Neutrophil (primary cell): Measurements from ENCODE around the gene KRT33B.

ENCODE experiments used
- H3K27ac ChIP-seq: fragments of 200-600 bp; sonication (generic); 2 replicates; pipeline ENCODE4 v1.5.1; 2016; ENCODE audit warnings: mild to moderate bottlenecking, moderate library complexity
- H3K27me3 ChIP-seq: fragments of 200-600 bp; sonication (generic); 2 replicates; pipeline ENCODE4 v1.6.0; 2016; ENCODE audit warnings: mild to moderate bottlenecking
- H3K36me3 ChIP-seq: fragments of 200-600 bp; sonication (generic); 2 replicates; pipeline ENCODE4 v1.5.1; 2017
- H3K4me1 ChIP-seq, 2 experiments: fragments of 200-600 bp in 1 of 2; sonication (generic) in 1 of 2; 1 replicate in 1 of 2; 2 replicates in 1 of 2; pipeline versions ENCODE4 v1.5.1 to v1.6.1; 2013 to 2016; ENCODE audit warnings: low read depth in 1 of 2, low read length in 1 of 2, mild to moderate bottlenecking in 1 of 2, moderate library complexity in 1 of 2; ENCODE audit not compliant: control insufficient read depth in 1 of 2, insufficient read depth in 1 of 2
- H3K4me3 ChIP-seq, 2 experiments: fragments of 200-600 bp in 1 of 2; sonication (generic) in 1 of 2; 1 replicate in 1 of 2; 2 replicates in 1 of 2; pipeline ENCODE4 v1.5.1; 2013 to 2016; ENCODE audit warnings: low read depth in 1 of 2, low read length in 1 of 2, mild to moderate bottlenecking in 1 of 2, moderate library complexity in 1 of 2
- H3K9me3 ChIP-seq: fragments of 200-600 bp; sonication (generic); 2 replicates; pipeline ENCODE4 v1.5.1; 2016
- TF ChIP-seq, protein P1 (sequence below): fragments of 200-600 bp; sonication (generic); IDR thresholded peaks from 2 replicates; pipeline ENCODE4 v1.5.1; 2016; ENCODE audit warnings: antibody characterized with exemption

KRT33B gene

DNA sequence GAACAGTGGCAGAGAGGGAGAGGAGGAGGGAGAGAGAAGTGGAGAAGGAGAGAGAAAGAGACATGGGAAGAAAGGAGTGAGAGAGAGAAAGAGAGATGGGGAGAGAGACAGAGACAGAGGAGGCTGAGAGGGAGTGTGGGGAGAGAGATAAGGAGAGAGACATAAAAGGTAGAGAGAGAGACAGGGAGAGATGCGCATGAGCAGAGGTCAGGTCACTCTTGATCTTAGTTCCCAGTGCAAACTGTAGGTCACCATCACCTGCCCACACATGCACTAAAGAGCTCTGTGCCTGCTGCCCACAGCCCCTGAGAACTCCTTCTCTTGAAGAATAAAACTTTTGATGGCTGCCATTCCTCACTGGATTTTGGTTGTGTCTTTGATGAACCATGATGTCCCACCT is 33.9 kb downstream of the KRT33B start:
- H3K9me3 ChIP-seq, result no peaks in the 10 kb centered on the region
- H3K4me3 ChIP-seq, result no peak overlapping the region
- no peak overlapping the region for H3K27ac ChIP-seq
- H3K4me1 ChIP-seq, result peaks cover 0 to 15% of the 10 kb centered on the region in 2 experiments
- no peaks in the 10 kb centered on the region for H3K36me3 ChIP-seq
- TF ChIP-seq, protein P1, sequence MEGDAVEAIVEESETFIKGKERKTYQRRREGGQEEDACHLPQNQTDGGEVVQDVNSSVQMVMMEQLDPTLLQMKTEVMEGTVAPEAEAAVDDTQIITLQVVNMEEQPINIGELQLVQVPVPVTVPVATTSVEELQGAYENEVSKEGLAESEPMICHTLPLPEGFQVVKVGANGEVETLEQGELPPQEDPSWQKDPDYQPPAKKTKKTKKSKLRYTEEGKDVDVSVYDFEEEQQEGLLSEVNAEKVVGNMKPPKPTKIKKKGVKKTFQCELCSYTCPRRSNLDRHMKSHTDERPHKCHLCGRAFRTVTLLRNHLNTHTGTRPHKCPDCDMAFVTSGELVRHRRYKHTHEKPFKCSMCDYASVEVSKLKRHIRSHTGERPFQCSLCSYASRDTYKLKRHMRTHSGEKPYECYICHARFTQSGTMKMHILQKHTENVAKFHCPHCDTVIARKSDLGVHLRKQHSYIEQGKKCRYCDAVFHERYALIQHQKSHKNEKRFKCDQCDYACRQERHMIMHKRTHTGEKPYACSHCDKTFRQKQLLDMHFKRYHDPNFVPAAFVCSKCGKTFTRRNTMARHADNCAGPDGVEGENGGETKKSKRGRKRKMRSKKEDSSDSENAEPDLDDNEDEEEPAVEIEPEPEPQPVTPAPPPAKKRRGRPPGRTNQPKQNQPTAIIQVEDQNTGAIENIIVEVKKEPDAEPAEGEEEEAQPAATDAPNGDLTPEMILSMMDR, result no peak
- H3K27me3 ChIP-seq, result peaks cover 5% of the 10 kb centered on the region

DNA sequence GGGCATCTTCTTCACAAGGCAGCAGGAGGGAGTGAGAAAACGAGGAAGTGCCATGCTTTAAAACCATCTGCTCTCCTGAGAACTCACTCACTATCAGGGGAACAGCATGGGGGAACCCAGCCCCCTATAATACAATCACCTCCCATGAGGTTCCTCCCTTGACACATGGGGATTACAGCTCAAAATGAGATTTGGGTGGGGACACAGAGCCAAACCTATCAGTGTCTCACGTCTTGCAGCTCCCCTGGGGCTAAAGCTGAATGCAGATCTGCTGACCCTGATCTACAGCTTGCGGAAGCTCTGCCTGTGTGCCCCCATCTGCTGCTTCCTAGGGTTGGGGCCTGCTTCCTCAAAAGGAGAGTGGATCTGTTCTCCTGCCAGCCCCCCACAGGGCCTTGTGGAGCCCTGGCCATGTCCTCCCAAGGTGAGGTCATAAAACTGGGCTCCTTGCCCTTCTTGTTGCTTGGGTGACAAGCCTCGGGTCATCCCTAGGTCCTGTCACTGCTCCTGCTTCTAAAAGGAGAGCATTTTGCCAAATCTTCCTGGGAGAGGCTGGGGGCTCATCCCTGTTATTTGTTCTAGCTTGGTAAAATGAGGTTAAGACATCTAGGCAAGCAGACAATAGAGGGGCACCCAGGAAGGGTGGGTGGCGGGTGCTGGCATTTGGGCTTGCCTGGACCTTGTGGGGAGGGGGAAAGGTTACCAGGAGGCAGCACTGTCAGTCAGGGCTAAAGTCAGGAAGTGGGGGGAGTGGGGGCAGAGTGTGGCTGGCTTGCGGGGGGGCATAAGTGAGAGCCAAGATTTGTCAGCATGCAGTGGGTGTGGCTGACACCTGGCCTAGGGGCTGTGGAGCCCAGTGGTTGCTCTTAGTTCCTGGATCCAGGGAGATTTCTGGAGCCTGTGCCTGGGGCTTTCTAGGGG is 35.0 kb downstream of the KRT33B start:
- Histone ChIP-seq H3K4me1 (peaks cover 0 to 10% of the 10 kb centered on the region in 2 experiments), H3K36me3 (no peaks in the 10 kb centered on the region), H3K27ac (no peak overlapping the region), H3K9me3 (no peaks in the 10 kb centered on the region), H3K27me3 (peaks cover 5% of the 10 kb centered on the region), H3K4me3 (no peak overlapping the region)
- TF ChIP-seq, protein P1, result no peak

DNA sequence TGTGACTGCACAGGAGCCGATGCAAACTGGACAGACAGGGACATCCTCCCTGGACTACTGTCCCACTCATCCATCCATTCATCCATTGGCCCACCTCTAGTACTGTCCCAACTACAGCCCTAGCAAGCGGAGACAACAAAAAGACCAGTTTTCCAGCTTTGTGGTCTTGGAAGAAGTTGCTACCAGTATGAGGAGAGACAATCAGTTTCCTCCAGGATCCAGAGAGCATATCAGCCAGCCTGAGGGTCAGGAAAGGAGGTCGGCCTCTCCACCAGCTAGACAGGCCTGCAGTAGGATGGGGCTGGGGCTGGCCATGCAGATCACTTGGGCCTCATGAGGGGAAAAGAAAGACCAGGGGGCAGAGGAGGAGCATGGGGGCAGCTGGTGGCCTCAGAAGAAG is 35.8 kb downstream of the KRT33B start:
- Histone ChIP-seq H3K4me3 (no peak overlapping the region), H3K27ac (no peak overlapping the region), H3K36me3 (no peaks in the 10 kb centered on the region), H3K4me1 (peaks cover 0 to 2% of the 10 kb centered on the region in 2 experiments), H3K27me3 (peaks cover 3% of the 10 kb centered on the region), H3K9me3 (no peaks in the 10 kb centered on the region)
- TF ChIP-seq, protein P1, result no peak

DNA sequence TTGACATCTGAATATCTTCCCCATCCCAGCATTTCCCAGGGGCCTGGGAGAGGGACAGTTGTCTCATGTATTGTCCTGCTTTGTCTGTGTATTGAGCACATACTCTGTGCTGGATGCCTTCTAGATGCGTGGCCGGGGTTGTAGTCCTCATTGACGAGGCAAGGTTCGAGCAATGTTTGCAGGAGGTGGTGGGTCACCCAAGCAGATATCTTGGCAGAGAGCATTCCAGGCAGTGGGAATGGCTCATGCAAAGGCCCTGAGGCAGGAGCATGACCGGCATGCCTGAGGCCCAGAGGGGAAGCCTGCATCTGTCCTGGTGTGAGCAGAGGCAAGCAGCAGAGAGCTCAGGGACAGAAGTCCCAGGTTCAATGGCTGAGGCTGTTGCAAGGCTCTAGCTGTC is 36.5 kb downstream of the KRT33B start:
- TF ChIP-seq, protein P1, result no peak
- Histone ChIP-seq H3K4me1 (no peaks in the 10 kb centered on the region), H3K36me3 (no peaks in the 10 kb centered on the region), H3K9me3 (no peaks in the 10 kb centered on the region), H3K27ac (no peak overlapping the region), H3K27me3 (no peaks in the 10 kb centered on the region), H3K4me3 (no peak overlapping the region)

DNA sequence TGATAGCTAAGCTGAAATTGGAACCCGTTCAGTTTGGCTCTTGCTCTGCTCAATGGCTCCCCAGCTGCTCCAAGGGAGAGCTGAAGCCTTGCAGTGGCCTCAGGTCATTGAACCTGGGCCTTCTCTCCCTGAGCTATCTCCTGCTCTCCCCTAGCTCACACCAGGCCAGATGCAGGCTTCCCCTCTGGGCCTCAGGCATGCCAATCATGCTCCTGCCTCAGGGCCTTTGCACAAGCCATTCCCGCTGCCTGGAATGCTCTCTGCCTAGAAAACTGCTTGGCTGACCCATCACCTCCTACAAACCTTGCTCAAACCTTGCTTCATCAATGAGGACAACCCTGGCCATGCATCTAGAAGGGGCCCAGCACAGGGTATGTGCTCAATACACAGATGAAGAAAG is 37.4 kb downstream of the KRT33B start:
- H3K36me3 ChIP-seq, result no peaks in the 10 kb centered on the region
- H3K4me1 ChIP-seq, result no peaks in the 10 kb centered on the region
- TF ChIP-seq, protein P1, result no peak
- H3K9me3 ChIP-seq, result no peaks in the 10 kb centered on the region
- no peak overlapping the region for H3K27ac ChIP-seq
- H3K4me3 ChIP-seq, result no peak overlapping the region
- no peaks in the 10 kb centered on the region for H3K27me3 ChIP-seq
